HG02981 (cell line): ENCODE data around the gene TRIM63.

ENCODE experiments used
- ATAC-seq: cut with Tn5 transposase; IDR thresholded peaks from one replicate; pipeline ENCODE4 v1.9.1; 2021; ENCODE audit warnings: mild to moderate bottlenecking, moderate library complexity; ENCODE audit not compliant: unreplicated experiment

The TRIM63 gene

DNA sequence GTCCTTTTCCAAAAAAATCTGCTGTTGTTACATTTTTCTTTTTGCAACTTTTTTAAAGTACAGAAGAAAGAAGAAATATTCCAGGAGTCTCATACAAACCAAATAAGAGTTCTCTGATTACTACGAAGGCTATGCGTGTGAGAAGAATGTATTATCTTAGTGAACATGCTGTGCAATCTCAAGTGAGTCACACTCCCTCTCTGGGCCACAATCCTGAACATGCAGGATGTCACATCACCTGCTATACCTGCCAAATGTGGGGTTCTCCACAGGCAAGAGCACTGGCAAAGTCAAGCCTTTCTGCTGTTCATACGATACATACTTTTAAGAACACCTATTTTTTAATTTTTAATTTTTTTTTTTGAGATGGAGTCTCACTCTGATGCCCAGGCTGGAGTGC, 21.7 kb upstream of the TRIM63 start:
- no peak for ATAC-seq

- no peak for ATAC-seq
Measured at GRCh38 chr1:26084844-26085243, 17.4 kb upstream of the TRIM63 start.

DNA sequence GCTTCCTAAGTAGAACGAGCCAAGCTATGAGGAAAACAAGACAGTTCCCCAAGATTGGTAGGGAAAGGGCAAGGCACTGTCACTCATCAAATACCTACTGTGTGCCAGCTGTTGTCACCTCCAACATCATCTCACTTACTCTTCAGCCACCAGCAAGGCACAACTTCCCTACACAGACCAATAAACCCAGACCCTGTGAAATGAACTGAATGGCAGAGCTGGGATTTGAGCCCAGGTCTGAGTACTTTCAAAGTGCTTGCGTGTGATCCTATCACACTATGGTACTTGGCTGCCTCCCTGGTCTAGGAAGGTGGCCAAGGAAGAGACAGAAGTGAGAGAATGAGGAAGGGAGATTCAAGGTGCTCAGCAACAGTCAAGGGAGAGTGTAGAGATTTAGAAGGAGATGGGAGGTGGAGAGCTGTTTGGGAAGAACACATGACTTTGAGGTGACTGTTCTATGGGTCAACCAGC, 16.7 kb upstream of the TRIM63 start:
- no peak for ATAC-seq

DNA sequence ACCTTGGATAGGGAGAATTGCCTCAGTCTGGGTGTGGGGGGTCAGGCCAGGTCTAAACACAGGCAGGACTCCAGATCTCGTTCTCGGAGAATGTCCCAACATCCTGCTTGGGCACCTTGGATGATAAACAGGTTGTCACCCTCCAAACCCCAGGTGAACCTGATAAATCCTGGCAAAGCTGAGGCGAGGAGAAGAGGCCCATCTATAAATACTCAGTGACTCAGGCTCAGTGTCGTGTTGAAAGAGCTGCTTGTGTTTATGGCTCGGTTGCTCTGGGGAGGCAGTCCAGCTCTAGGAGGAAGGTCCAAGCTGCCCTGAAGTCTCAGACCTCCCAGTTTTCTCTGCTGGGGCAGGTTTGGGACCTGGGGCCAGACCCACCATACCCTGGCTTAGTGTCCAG, 15.8 kb upstream of the TRIM63 start:
- no peak for ATAC-seq

DNA sequence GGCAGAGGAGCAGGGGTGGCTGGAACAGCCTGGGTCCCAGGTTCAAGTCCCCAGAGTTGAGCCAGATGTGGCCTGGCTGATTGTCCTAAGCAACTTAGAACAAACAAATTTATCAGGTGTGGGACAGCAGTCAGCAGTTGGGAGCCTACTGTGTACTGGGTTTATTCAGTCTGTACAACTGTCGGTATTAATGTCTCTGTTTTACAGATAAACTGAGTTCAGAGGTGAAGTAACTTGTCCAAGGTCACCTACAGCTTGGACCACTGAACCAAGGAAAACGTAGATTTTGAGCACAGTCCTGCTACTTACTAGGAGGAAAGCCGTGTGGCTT, 14.6 kb upstream of the TRIM63 start:
- no peak for ATAC-seq

DNA sequence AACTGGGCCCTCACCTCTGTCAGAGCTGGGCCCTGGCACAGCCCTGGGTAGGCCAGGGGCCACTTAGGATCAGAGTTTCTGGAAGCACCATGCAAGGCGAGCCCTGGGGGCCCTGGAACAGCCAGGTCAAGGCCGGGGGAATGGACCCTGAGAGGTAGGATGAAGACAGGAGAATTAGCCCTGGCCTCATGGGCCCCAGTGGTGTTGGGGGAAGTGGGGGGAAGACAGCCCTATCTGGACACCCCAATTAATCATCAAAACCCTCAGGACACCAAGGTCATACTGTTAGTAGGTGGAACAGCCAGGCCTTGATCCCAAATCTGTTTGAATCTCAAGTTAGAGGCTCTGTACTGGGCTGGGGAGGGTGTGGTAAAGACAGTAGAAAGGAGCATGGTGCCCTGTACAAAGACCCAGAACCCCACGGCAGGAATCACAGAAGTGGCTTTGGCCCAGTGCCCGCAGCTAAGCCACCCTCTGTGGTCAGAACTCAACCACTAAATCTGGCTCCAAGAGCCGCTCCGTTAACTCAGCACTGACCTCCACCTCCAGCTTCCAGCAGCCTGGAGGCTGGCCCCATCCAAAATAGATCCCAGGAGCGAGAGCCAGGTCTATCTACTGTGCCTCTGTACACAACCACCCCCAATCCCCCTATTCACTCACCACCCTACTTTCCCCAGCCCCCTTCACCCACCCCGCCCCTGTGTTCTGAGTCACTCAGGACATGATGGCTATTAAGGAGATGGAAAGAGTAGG, 14.0 kb upstream of the TRIM63 start:
- no peak for ATAC-seq

DNA sequence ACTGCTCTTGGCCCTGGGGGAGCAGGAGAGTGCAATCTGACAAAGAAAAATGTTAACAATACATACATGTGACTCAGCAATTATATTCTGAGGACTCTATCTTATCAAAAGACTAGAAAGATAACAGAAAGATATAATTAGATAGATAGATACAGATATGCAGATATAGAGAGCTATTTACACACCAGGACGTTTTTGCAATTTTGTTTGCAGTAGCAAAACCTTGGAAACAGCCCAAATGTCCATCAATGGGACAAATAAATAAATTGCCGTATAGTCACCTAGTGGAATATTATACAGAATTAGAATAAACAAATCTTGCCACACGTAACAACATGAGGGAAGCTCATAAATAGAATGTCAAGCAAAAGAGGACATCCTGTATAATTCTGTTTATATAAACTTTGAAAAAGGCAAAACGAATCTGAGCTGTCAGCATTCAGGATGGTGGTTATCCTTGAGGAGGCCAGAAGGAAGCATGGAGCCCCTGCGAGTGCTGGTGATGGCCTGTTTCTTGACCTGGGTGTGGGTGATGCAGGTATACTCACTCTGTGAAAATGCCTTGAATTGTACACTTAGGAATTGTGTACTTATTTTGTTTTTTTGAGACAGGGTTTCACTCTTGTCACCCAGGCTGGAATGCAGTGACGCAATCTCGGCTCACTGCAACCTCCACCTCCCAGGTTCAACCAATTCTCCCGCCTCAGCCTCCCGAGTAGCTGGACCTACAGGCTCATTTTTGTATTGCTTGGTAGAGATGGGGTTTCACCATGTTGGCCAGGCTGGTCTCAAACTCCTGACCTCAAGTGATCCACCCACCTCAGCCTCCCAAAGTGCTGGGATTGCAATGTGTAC, 12.8 kb upstream of the TRIM63 start:
- ATAC-seq: no peak

GRCh38 chr1:26079178-26079563, 11.7 kb upstream of the TRIM63 start:
- no peak for ATAC-seq

GRCh38 chr1:26078286-26079177, 11.1 kb upstream of the TRIM63 start:
- ATAC-seq: no peak

DNA sequence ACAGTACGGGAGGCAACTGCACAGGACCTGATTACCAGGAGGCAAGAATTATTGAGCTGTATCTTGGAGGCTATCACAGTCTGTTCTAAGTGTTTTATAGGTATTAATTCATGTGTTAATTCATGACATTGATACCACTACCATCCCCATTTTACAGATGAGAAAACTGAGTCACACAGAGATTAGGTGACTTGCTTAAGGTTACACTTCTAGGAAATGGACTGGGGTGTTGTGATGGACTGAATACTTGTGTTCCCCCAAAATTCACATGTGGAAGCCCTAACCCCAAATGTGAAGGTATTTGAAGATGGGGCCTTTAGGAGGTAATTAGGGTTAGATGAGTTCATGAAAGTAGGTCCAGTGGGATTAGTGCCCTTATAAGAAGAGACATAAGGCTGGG, 10.1 kb upstream of the TRIM63 start:
- no peak for ATAC-seq

GRCh38 chr1:26075421-26076144, 8.2 kb upstream of the TRIM63 start:
- no peak for ATAC-seq

DNA sequence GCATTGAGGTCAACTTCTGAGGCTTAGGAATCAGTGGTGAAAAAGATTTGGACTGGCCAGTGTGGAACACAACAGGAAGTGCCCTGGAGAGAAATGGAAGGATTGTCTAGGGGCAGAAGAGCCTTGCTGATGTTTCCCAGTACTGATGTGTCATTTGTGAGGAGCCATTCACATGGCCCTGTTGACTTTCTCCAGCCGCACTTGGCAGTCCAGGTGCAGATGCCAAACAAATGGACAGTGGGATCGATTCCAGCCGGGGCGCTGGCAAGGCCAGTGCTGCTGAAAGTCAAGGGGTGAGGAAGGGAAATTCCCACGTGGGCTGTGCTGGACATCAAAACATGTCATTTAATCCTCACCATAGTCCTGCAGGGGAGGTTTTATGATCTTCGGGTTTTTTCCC, 4.9 kb upstream of the TRIM63 start:
- ATAC-seq: no peak

GRCh38 chr1:26070963-26071342, 3.5 kb upstream of the TRIM63 start:
- no peak for ATAC-seq

DNA sequence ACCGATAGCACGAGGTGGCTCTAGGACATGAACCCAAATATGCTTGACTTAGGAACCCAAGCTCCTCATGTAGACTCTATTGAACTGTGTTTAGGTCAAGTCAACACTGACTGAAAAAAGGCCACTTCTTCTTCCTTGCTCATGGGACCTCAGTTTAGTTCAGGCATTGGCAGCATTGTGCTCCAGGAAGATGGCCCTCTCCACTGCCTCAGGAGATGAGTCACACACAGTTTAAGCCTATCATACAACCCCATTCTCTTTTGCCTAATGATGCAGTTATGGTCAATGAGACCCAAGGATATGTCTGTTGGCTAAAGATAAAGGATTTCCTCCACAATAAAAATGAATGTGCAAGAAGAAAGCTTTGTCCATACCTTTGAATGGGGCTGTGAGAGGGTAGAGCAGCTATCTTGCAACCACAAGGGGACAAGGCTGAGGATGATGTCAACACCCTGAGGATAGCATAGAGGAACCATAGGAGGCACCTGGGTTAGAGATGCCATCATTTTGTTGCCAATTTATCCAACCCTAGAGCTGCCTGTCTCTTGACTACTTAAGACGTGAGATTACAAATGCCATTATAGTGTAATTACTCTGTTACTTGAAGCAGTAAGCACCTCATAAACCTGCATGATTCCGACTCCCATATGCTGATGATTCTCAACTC, 3.0 kb upstream of the TRIM63 start:
- no peak for ATAC-seq

GRCh38 chr1:26069941-26070295, 2.5 kb upstream of the TRIM63 start:
- no peak for ATAC-seq

GRCh38 chr1:26066857-26067256, 573 bp downstream of the TRIM63 start:
- no peak for ATAC-seq

GRCh38 chr1:26066160-26066559, 1.3 kb downstream of the TRIM63 start:
- no peak for ATAC-seq

- no peak for ATAC-seq
Measured at GRCh38 chr1:26064553-26064952, 2.9 kb downstream of the TRIM63 start.

DNA sequence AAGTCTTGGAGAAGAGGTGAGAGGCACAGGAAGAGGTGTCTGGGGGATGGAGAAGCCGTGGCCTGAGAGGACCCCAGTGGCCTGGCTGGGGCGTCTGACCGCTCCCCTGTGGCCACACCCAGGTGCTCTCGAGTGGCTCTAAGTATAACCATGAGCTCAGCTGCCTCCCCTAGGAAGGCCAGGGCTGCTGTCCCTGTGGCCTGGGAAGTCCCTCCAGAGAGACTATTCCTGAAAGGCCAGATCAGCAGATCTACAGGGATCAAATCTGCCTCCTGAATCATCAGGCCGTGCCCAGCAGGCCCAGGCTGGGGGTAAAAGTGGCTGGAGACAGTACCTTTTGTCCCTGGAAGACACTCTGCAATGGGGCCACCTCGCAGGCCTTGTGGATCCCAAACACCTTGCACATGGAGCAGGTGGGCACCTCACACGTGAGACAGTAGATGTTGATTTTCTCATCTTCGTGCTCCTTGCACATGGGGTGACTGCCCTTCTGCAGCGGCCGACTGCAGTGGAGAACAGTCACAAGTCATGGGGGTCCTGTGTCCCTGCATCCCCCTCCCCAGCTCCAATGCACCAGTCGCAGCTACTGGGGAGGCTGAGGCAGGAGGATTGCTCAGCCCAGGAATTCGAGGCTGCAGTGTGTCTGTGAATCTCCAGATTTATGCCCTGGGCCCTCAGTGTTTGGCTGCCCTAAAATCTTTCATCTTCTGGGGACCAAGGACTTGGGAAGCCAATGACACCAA, 6.4 kb downstream of the TRIM63 start:
- no peak for ATAC-seq

- ATAC-seq: no peak
Measured at GRCh38 chr1:26059906-26060305, 7.5 kb downstream of the TRIM63 start.
